GM12801 (cell line): Measurements from ENCODE around the gene GIMAP4.

Source experiments
- TF ChIP-seq, protein P1 (sequence below): IDR thresholded peaks from one replicate; pipeline ENCODE4 v1.5.1; 2011; ENCODE audit warnings: control low read depth; ENCODE audit not compliant: insufficient read length; ENCODE audit errors: extremely low read depth

GIMAP4 gene

DNA sequence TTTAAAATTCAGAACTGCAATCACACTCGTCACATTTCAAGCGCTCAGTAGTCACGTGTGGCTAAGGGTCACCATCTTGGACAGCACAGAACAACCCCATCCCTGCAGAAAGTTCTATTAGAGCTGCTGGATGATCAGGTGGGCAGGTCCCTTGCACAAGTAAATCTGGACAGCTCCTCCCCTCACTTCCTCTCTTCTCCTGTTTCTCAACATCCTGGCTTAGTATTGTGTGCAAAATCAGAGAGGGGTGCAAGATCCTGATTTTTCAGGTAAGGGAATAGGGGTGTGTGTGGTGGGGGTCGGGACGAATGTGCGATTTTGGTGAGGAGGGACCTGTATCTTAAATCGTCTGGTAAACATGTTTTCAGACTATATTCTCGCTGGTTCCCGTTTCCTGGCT, at the start of gene GIMAP4:
Gene GIMAP4, plus strand, starts transcription at position 222 of the 400 bp plus-strand sequence. CDS start 2,512 bp downstream, outside the sequence.
- TF ChIP-seq, protein P1, sequence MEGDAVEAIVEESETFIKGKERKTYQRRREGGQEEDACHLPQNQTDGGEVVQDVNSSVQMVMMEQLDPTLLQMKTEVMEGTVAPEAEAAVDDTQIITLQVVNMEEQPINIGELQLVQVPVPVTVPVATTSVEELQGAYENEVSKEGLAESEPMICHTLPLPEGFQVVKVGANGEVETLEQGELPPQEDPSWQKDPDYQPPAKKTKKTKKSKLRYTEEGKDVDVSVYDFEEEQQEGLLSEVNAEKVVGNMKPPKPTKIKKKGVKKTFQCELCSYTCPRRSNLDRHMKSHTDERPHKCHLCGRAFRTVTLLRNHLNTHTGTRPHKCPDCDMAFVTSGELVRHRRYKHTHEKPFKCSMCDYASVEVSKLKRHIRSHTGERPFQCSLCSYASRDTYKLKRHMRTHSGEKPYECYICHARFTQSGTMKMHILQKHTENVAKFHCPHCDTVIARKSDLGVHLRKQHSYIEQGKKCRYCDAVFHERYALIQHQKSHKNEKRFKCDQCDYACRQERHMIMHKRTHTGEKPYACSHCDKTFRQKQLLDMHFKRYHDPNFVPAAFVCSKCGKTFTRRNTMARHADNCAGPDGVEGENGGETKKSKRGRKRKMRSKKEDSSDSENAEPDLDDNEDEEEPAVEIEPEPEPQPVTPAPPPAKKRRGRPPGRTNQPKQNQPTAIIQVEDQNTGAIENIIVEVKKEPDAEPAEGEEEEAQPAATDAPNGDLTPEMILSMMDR = no peak

DNA sequence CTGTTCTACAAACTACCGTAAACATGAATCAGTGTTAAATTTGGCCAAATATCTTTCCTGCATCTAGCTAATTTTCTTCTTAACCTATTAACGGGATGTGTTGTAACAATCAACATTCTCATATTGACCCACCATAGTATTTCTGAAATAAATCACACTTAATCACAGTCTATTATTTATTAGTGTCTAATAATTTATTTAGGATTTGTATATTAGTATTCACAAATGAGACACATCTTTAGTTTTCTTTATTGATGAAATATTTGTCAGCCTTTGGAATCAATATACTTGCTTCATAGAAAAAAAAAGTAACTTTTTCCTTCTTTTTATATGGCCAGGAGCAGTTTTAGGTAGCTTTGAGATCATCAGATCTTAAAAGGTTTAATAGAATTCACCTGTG, 47.9 kb upstream of the GIMAP4 start:
- TF ChIP-seq, protein P1 = no peak

DNA sequence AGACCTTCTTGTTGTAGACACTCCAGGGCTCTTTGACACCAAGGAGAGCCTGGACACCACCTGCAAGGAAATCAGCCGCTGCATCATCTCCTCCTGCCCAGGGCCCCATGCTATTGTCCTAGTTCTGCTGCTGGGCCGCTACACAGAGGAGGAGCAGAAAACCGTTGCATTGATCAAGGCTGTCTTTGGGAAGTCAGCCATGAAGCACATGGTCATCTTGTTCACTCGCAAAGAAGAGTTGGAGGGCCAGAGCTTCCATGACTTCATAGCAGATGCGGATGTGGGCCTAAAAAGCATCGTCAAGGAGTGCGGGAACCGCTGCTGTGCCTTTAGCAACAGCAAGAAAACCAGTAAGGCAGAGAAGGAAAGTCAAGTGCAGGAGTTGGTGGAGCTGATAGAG, 47.0 kb upstream of the GIMAP4 start:
- TF ChIP-seq, protein P1 = no peak

GRCh38 chr7:150524018-150524417, 43.2 kb upstream of the GIMAP4 start:
- TF ChIP-seq, protein P1 = no peak

- TF ChIP-seq, protein P1 = no peak
Observed at GRCh38 chr7:150531704-150532103, 35.5 kb upstream of the GIMAP4 start.

DNA sequence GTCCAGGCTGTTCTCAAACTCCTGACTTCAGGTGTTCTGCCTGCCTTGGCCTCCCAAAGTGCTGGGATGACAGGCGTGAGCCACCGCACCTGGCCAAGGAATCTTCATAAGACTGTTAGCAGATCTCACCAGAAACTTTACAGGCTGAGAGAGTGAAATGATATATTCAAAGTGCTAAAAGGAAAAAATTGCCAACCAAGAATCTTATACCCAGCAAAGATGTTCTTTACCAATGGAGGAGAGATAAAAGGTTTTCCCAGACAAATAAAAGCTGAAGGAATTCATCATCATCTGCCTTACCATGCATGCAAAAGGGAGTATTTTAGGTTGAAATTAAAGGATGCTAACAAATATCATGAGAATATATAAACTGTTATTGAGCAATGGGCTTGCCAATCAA, 28.9 kb upstream of the GIMAP4 start:
- TF ChIP-seq, protein P1 = no peak

DNA sequence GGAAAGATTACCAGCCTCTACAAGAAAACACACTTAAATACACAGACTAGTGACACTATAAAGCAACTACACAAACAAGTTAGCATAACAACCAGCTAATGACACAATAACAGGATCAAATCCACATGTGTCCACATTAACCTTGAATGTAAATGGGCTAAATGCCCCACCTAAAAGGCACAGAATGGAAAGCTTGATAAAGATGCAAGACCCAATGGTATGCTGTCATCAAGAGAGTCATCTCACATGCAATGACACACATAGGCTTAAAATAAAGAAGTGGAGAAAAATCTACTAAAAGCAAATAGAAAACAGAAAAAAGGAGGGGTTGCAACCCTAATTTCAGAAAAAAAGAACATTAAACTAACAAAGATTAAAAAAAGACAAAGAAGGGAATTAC, 14.0 kb upstream of the GIMAP4 start:
- TF ChIP-seq, protein P1 = no peak
